ENCODE measurements around the gene CCT3. TPM values are rescaled to one million over a fixed set of nuclear protein-coding genes. Genes with fewer than 3 reads are reported as not detected.

Gene CCT3
- total RNA-seq, 3 donors from 2014 or later (not counting 1 experiment from before 2014, with no cell fraction given): 70.3 to 87.5 (median 79.8) TPM

- H3K4me1 Mint-ChIP-seq: peaks cover 8% of the 10 kb centered on the region in 2 donors
- TF ChIP-seq, protein P1, sequence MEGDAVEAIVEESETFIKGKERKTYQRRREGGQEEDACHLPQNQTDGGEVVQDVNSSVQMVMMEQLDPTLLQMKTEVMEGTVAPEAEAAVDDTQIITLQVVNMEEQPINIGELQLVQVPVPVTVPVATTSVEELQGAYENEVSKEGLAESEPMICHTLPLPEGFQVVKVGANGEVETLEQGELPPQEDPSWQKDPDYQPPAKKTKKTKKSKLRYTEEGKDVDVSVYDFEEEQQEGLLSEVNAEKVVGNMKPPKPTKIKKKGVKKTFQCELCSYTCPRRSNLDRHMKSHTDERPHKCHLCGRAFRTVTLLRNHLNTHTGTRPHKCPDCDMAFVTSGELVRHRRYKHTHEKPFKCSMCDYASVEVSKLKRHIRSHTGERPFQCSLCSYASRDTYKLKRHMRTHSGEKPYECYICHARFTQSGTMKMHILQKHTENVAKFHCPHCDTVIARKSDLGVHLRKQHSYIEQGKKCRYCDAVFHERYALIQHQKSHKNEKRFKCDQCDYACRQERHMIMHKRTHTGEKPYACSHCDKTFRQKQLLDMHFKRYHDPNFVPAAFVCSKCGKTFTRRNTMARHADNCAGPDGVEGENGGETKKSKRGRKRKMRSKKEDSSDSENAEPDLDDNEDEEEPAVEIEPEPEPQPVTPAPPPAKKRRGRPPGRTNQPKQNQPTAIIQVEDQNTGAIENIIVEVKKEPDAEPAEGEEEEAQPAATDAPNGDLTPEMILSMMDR (IDR thresholded peaks at IDR 0.05): no peak
- no peak overlapping the region for H3K4me3 Mint-ChIP-seq
- intact Hi-C loops (cut with micrococcal nuclease): no loop called here
- H3K27me3 ChIP-seq (ENCODE audit: control insufficient read depth, insufficient read depth, low read length): peaks cover 8% of the 10 kb centered on the region
- peaks cover 12 to 19% of the 10 kb centered on the region in 2 donors for H3K27me3 Mint-ChIP-seq (ENCODE audit: low read depth in 2 of 2)
- H3K9me3 Mint-ChIP-seq: no peaks in the 10 kb centered on the region
- no peaks in the 10 kb centered on the region for H3K36me3 ChIP-seq (ENCODE audit: control insufficient read depth, insufficient read depth, low read length)
- H3K9me3 ChIP-seq (ENCODE audit: control insufficient read depth, insufficient read depth, low read length): no peaks in the 10 kb centered on the region
- no peak overlapping the region for H3K27ac ChIP-seq (ENCODE audit: low read length)
- H3K4me3 ChIP-seq (ENCODE audit: low read length): no peak overlapping the region
- H3K4me1 ChIP-seq (ENCODE audit: control insufficient read depth, insufficient read depth, low read length): peaks cover 9% of the 10 kb centered on the region
- H3K27ac Mint-ChIP-seq: no peak overlapping the region
- H3K36me3 Mint-ChIP-seq: no peaks in the 10 kb centered on the region
- 17% methylated on average over 3 of the region's 3 CpGs for WGBS (ENCODE audit: insufficient coverage)
- DNase-seq: no peak
- ATAC-seq: no peak
These were observed 45.9 kb upstream of the CCT3 start for GRCh38 chr1:156384007-156384406.

GRCh38 chr1:156383023-156383422, 44.9 kb upstream of the CCT3 start:
- Mint-ChIP-seq H3K27ac (no peak overlapping the region), H3K4me3 (no peak overlapping the region), H3K9me3 (no peaks in the 10 kb centered on the region), H3K4me1 (peaks cover 8% of the 10 kb centered on the region in 2 donors), H3K36me3 (no peaks in the 10 kb centered on the region), H3K27me3 (ENCODE audit: low read depth in 2 of 2) (peaks cover 8 to 15% of the 10 kb centered on the region in 2 donors)
- peaks cover 9% of the 10 kb centered on the region for H3K4me1 ChIP-seq (ENCODE audit: control insufficient read depth, insufficient read depth, low read length)
- H3K36me3 ChIP-seq (ENCODE audit: control insufficient read depth, insufficient read depth, low read length): no peaks in the 10 kb centered on the region
- no peak overlapping the region for H3K4me3 ChIP-seq (ENCODE audit: low read length)
- ATAC-seq: peak; percentile 67 to 88 (median 87)
- no peaks in the 10 kb centered on the region for H3K9me3 ChIP-seq (ENCODE audit: control insufficient read depth, insufficient read depth, low read length)
- peak in 1 of 2 donors; percentile 76 for DNase-seq
- H3K27ac ChIP-seq (ENCODE audit: low read length): no peak overlapping the region
- peaks cover 6% of the 10 kb centered on the region for H3K27me3 ChIP-seq (ENCODE audit: control insufficient read depth, insufficient read depth, low read length)
- TF ChIP-seq, protein P1 (IDR thresholded peaks at IDR 0.05): peak; percentile 47
- WGBS (ENCODE audit: insufficient coverage): 58% methylated on average over 9 of the region's 9 CpGs
- intact Hi-C loops (cut with micrococcal nuclease): no loop called here

- WGBS (ENCODE audit: insufficient coverage): 69% methylated on average over 7 of the region's 7 CpGs
- Histone ChIP-seq H3K4me1 (ENCODE audit: control insufficient read depth, insufficient read depth, low read length) (peaks cover 9% of the 10 kb centered on the region), H3K4me3 (ENCODE audit: low read length) (no peak overlapping the region), H3K27ac (ENCODE audit: low read length) (no peak overlapping the region), H3K9me3 (ENCODE audit: control insufficient read depth, insufficient read depth, low read length) (no peaks in the 10 kb centered on the region), H3K27me3 (ENCODE audit: control insufficient read depth, insufficient read depth, low read length) (peaks cover 6% of the 10 kb centered on the region), H3K36me3 (ENCODE audit: control insufficient read depth, insufficient read depth, low read length) (no peaks in the 10 kb centered on the region)
- TF ChIP-seq, protein P1 (IDR thresholded peaks at IDR 0.05): no peak
- no peak overlapping the region for H3K27ac Mint-ChIP-seq
- DNase-seq (no peak), ATAC-seq (no peak)
- peaks cover 8 to 12% of the 10 kb centered on the region in 2 donors for H3K27me3 Mint-ChIP-seq (ENCODE audit: low read depth in 2 of 2)
- no peaks in the 10 kb centered on the region for H3K36me3 Mint-ChIP-seq
- peaks cover 8% of the 10 kb centered on the region in 2 donors for H3K4me1 Mint-ChIP-seq
- intact Hi-C loops (cut with micrococcal nuclease): no loop called here
- no peaks in the 10 kb centered on the region for H3K9me3 Mint-ChIP-seq
- no peak overlapping the region for H3K4me3 Mint-ChIP-seq
These were observed 44.5 kb upstream of the CCT3 start for GRCh38 chr1:156382561-156382960.
